IPS-NIHi11 (cell line): ENCODE data around the gene CFDP1.
"Not testable (repeated sequence)": the region's sequence is repeated elsewhere in the genome, so short reads cannot be mapped to it uniquely, and the experiment has no call there.

Source experiments
- DNase-seq: peaks from one replicate; pipeline ENCODE4 v3.0.0; 2012; ENCODE audit warnings: mixed read lengths, low spot score

Gene CFDP1

DNA sequence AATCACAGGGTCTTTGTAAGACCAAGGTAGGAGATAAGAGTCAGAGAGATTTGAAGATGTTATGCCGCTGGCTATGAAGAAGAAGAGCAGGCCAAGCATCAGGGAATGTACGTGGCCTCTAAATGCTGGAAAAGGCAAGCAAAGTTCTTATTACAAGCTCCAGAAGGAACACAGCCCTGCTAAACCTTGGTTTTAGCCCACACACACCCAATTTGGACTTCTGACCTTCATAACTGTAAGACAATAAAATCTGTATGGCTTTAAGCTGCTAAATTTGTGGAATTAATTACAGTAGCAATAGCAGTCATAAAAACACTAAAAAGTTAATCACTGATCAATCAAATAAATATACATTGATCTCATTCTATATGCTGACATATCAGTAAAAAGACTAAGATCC, 25.1 kb upstream of the CFDP1 start:
- no peak for DNase-seq

- no peak for DNase-seq
Observed at GRCh38 chr16:75458029-75458428, 24.7 kb upstream of the CFDP1 start.

DNA sequence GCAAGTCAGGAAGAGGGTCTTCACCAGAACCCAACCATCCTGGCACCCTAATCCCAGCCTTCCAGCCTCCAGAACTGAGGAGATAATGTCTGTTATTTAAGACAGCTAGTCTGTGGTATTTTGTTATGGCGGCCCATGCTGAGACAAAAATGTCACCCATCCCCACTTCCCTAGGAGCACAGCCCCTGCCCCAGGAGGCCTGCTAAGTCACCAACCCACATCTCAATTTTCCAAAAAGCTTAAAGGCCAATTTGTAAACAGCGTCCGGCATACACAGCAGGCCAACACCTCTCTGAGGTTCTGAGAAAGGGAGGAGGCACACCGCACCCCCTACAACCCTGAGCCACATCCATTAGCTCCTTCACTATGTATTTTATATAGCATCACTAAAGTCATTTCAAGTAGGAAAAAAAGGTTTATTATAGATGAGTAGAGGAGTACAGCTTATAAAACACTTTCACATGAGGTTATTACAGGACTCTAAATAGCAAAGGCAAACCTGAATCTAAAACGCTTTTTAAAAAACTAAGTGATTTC, 24.2 kb upstream of the CFDP1 start:
- no peak for DNase-seq

DNA sequence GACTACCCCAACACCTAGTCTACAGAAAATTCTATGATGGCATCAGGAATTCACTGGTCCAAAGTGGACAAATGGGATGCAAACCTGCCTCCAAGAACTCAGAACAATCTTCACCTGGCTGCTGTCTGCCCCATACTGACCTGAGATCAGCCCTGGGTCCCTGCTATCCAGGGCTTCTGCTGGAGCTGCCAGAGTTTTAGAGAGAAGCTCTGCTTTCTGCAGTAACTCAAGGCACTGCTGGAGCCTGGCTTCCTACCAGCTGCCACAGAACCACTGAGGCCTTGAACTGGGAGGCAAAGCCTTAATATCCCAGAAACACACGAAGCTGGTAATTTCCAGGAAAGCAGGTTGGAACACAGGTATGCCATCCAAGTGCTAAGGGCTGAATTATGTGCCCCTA, 23.7 kb upstream of the CFDP1 start:
- DNase-seq: no peak

DNA sequence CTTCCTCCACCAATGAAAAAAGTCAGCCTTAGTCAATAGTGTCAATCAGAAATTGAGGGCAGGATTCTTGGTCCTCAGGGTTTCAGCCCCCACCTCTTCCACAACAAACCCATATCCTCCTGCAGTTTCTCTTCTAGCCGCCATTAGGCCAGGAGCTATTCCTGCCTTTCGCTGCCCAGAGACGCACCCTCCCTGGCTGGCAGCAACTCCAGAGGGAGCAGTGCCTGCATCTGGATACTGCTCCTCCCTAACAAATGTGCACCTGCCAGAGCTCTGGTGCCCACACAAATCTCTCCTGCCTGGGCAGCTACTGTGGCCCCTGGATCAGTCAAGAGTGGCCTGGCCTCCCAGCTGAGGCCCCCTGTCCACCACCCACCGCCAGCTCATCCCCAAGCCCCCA, 23.2 kb upstream of the CFDP1 start:
- DNase-seq: not testable (repeated sequence)

- DNase-seq: no peak
Observed at GRCh38 chr16:75455677-75456076, 22.4 kb upstream of the CFDP1 start.

GRCh38 chr16:75452464-75453190, 19.3 kb upstream of the CFDP1 start:
- no peak for DNase-seq

DNA sequence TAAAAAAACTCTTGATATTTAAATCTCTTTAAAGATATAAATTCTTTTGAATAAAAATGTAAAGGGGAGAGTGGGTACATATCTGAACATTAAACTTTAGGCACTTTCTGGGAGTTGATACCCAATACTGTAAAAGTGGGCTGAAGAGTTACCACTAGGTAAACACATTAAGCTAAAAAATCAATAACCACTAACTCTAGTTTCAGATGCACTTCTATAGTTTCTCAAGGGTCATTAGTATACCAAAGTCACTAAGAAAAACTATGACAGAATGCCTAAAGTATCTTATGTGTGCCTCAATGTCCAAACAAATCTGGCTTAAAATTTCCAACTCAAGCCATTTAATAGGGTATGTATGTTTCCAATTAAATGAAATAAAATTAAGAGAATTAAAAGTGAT, 13.1 kb upstream of the CFDP1 start:
- DNase-seq: no peak

DNA sequence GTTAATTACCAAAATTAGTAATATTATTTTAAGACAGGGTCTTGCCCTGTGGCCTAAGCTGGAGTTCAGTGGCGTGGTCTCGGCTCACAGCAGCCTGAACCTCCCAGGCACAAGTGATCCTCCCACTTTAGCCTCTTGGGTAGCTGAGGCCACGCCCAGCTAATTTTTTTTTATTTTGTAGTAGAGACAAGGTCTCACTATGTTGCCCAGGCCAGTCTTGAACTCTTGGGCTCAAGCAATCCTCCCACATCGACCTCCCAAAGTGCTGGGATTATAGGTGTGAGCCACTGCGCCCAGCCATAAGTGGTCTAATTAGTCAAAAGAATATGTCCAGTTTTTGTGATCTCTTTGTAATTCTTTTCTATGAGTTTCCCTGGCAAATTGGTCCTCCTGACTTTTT, 12.0 kb upstream of the CFDP1 start:
- no peak for DNase-seq

DNA sequence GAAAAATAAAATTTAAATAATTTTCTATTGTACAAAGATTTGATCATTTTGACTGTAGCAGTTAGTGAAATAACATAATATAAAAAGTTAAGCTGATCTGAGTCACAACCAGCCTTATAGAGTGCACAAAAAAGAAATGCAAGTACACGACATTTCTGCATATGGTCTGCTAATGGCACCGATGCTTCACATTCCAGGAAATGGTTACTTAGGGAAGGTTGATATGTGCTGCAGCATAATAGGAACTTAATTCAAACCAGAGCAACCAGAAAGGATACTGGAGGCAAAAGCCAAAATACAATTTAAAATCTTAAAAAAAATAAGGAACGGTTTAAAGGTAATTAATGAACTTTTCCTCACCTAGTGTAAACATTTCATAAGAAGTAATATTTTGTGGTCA, 10.0 kb upstream of the CFDP1 start:
- DNase-seq: no peak

DNA sequence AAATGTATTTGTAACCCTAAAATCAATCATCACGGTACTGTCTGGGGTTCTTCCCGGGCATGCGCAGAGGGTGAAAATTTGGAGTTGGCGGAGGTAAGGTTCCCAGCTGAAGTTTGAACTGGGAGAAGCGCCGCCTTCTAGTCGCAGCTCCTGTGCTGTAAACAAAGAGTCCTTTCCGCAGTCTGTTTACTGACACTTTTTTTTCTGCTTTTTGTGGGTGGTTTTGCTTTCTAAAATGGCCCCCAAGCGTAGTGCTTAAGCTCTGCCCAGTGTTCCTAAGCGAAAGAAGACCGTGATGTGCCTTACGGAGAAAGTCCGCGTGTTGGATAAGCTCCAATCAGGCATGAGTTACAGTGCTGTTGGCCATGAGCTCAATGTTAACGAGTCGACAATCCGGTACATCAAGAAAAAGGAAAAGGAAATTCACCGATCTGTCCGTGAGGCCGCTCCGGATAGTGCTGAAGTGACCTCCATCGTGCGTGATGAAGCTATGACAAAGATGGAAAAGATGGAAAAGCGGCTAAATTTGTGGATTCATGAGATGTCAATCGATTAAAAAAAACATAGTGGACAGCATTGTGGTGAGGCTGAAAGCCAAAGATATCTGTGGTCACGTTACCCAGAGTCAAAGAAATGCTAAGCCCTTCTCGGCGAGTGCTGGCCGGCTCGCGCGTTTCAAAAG, 570 bp upstream of the CFDP1 start:
- peak; percentile 77 for DNase-seq

DNA sequence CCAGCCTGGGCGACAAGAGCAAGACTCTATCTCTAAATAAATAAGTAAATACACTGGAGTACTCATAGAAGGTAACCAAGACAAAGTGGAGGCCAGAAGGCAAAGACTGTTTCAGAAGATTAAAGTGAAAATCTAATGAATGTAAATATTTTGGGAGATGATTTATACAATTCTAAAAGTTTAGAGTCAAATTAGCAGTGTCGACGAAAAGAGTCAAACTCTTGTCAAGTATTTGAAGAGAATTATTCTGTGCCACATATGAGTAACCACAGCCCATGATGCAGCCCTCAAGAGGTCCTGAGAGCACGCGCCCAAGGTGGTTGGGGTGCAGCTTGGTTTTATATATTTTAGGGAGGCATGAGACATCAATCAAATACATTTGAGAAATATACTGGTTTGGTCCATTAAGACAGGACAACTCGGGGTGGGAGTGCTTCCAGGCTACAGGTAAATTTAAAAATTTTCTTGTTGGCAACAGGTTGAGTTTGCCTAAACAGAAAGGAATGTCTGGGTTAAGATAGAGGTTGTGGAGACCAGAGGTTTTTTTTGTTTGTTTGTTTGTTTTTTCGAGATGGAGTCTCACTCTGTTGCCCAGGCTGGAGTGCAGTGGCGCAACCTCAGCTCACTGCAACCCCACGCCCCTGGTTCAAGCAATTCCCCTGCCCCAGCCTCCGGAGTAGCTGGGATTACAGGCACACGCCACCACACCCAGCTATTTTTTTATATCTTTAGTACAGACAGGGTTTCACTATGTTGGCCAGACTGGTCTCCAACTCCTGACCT, 3.5 kb downstream of the CFDP1 start:
- no peak for DNase-seq

- not testable (repeated sequence) for DNase-seq
Observed at GRCh38 chr16:75426524-75426923, 6.8 kb downstream of the CFDP1 start.

- DNase-seq: not testable (repeated sequence)
Observed at GRCh38 chr16:75424105-75424762, 9.1 kb downstream of the CFDP1 start.

DNA sequence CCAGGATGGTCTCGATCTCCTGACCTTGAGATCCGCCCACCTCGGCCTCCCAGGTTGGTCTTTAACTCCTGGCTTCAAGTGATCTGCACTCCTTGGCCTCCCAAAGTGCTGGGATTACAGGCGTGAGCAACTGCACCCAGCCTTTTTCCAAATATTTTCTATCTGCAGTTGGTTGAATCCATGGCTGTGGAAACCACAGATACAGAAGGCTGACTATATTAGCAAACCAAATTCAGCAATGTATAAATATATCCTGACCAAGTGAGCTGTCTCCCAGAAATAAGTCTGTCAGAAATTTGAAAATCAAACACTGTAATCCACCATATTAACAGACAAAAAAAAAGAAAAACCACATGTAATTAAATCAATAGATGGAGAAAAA, 9.6 kb downstream of the CFDP1 start:
- DNase-seq: no peak

GRCh38 chr16:75421820-75422126, 11.5 kb downstream of the CFDP1 start:
- no peak for DNase-seq

DNA sequence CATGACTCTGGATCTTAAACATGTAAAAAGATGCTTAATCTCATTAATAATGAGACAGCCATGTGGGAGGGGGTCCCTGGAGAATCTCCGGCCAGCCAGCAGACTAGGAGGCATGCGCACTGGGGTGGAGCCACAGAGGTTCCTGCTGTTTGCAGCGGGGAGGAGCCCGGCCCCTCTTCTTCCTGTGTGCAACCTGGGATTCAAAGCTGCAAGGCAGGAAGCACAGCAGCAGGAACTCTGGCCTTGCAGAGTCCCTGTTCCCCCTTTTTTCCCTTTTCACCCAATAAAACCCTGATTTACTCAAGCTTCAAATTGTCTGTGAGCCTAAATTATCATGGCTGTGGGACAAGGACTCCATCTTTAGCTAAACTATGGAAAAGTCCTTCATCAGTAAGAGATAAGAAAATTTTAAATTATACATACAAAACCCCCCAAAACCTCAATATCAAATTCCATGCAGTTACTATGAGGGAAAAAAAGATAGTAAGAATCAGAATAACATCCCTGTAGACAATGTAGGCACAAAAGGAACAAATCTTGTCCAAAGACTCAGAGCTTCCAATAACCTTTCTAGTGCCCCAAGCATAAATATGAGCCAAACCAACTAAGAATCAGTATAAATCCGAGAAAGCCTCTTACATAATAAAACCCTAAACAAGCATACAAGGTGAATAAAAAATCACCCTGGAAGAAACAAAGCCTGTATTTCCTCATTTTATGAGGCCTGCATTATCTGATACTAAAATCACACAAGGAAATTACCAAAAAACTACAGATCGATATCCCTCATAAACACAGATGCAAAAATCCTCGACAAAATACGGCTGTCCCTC, 12.1 kb downstream of the CFDP1 start:
- DNase-seq: peak; percentile 71

DNA sequence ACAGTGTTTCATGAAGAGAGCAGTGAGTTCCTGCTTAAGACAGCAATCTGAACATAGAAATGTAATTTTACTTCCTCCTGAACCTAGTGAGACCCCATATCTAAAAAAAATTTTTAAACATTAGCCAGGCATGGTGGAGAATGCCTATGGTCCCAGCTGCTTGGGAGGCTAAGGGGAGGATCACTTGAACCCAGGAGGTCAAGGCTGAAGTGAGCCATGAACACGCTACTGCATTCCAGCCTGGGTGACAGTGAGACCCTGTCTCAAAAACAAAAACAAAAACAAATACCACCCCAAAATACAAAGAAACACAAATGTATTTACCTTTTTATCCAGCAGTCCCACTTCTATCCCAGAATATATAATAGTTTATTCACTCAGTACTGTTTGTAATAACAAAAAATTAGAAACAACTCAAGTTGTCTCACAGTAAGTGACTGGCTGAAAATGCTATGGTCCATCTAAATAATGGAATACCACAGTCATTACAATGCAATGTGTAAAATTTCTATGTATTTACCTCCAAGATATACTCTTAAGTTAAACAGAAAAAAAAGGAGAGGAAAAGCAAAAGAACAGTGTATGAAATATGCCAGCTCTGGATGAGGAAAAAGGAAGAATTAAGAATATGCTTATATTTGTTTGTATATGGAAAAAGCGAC, 16.3 kb downstream of the CFDP1 start:
- DNase-seq: no peak

GRCh38 chr16:75415169-75415905, 18.0 kb downstream of the CFDP1 start:
- DNase-seq: no peak

DNA sequence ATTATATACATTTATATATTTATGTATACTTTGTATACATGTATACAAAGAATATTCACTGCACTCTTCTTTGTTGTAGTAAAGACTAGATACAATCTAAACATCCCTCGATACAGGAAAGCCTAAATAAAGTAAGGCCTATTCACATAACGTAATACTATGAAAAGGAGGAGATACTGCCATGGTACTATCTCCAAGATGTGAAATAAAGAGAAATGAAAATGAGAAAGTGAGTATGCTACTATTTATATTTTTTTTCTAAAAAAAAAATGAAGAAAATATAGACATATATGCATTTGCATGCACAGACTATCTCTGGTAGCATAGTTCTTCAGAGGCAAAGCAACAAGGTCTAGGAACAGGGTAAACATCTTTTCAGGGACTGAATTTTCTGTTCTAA, 19.4 kb downstream of the CFDP1 start:
- DNase-seq: no peak
